ENCODE data around the gene ATF6. TPM values are rescaled to one million over a fixed set of nuclear protein-coding genes. Genes with fewer than 3 reads are reported as not detected.

ATF6 gene
- total and polyA plus RNA-seq, 9 of the 15 experiments (the other 6 are each of a cell fraction or from before 2014, with no cell fraction given), result 11.7 to 32.4 (median 20.4) TPM

DNA sequence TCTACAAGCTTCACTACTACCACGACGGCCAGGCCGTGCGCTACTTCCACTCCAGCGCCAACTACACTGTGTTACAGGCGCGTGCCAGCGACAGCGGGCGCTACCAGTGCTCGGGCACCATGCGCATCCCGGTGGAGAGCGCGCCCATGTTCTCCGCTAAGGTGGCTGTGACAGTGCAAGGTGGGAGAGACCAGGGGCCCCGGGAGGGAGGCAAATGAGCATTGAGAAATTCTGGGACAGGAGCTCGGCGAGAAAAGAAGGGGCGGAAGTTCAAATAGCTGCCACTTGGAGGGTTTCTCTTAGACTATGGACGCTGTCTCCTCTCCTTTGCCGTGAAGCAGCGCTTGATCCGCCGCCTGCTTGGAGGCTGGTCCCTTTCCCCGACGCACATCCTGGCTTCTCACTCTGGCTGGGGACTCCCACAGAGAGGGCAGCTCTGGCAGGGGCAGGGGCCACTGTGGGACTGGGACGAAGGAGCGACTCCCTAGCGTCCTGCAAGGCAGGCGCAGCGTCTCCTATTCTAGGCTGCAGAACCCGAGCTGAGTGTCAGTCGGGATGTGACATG is 40.1 kb upstream of the ATF6 start (continued):
- TF ChIP-seq, protein P1, sequence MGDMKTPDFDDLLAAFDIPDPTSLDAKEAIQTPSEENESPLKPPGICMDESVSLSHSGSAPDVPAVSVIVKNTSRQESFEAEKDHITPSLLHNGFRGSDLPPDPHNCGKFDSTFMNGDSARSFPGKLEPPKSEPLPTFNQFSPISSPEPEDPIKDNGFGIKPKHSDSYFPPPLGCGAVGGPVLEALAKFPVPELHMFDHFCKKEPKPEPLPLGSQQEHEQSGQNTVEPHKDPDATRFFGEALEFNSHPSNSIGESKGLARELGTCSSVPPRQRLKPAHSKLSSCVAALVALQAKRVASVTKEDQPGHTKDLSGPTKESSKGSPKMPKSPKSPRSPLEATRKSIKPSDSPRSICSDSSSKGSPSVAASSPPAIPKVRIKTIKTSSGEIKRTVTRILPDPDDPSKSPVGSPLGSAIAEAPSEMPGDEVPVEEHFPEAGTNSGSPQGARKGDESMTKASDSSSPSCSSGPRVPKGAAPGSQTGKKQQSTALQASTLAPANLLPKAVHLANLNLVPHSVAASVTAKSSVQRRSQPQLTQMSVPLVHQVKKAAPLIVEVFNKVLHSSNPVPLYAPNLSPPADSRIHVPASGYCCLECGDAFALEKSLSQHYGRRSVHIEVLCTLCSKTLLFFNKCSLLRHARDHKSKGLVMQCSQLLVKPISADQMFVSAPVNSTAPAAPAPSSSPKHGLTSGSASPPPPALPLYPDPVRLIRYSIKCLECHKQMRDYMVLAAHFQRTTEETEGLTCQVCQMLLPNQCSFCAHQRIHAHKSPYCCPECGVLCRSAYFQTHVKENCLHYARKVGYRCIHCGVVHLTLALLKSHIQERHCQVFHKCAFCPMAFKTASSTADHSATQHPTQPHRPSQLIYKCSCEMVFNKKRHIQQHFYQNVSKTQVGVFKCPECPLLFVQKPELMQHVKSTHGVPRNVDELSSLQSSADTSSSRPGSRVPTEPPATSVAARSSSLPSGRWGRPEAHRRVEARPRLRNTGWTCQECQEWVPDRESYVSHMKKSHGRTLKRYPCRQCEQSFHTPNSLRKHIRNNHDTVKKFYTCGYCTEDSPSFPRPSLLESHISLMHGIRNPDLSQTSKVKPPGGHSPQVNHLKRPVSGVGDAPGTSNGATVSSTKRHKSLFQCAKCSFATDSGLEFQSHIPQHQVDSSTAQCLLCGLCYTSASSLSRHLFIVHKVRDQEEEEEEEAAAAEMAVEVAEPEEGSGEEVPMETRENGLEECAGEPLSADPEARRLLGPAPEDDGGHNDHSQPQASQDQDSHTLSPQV (IDR thresholded peaks at IDR 0.05), result peak; percentile 65
- TF ChIP-seq TOE1 (IDR thresholded peaks at IDR 0.05; ENCODE audit: borderline replicate concordance) (no peak), TOE1 (CRISPR knock-in tag; IDR thresholded peaks at IDR 0.05; ENCODE audit: borderline replicate concordance, low read depth) (0 out of 2 replicates have a peak, but pooled peaks have one; percentile 21), ZSCAN32 (CRISPR knock-in tag; IDR thresholded peaks at IDR 0.05) (0 out of 2 replicates have a peak, but pooled peaks have one; percentile 38), POLR2AphosphoS5 (IDR thresholded peaks at IDR 0.05; ENCODE audit: control insufficient read depth, insufficient read depth, low read depth, low read length) (peak; percentile 19; the same call in 1 of the 2 replicates), SNRNP70 (optimal IDR thresholded peaks at IDR 0.05; ENCODE audit: low read depth, low read length) (no peak), BRD4 (IDR thresholded peaks at IDR 0.05) (0 out of 2 replicates have a peak, but pooled peaks have one; percentile 53), ZBTB1 (CRISPR knock-in tag; IDR thresholded peaks at IDR 0.05; ENCODE audit: borderline replicate concordance, low read depth) (peak; percentile 57; the same call in 1 of the 2 replicates), KDM4B (IDR thresholded peaks at IDR 0.05; ENCODE audit: borderline replicate concordance in 2 of 2, low read depth in 1 of 2) (peak in 1 of 2 experiments; percentile 43; a peak in 1 of 4 replicates), NCOA6 (IDR thresholded peaks at IDR 0.05) (no peak)
- TF ChIP-seq, protein P2, sequence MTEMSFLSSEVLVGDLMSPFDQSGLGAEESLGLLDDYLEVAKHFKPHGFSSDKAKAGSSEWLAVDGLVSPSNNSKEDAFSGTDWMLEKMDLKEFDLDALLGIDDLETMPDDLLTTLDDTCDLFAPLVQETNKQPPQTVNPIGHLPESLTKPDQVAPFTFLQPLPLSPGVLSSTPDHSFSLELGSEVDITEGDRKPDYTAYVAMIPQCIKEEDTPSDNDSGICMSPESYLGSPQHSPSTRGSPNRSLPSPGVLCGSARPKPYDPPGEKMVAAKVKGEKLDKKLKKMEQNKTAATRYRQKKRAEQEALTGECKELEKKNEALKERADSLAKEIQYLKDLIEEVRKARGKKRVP (CRISPR knock-in tag; IDR thresholded peaks at IDR 0.05), result peak; percentile 16; the same call in 1 of the 2 replicates
- TF ChIP-seq, protein P3, sequence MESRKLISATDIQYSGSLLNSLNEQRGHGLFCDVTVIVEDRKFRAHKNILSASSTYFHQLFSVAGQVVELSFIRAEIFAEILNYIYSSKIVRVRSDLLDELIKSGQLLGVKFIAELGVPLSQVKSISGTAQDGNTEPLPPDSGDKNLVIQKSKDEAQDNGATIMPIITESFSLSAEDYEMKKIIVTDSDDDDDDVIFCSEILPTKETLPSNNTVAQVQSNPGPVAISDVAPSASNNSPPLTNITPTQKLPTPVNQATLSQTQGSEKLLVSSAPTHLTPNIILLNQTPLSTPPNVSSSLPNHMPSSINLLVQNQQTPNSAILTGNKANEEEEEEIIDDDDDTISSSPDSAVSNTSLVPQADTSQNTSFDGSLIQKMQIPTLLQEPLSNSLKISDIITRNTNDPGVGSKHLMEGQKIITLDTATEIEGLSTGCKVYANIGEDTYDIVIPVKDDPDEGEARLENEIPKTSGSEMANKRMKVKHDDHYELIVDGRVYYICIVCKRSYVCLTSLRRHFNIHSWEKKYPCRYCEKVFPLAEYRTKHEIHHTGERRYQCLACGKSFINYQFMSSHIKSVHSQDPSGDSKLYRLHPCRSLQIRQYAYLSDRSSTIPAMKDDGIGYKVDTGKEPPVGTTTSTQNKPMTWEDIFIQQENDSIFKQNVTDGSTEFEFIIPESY (CRISPR knock-in tag; IDR thresholded peaks at IDR 0.05), result peak; percentile 98
